Cardiac fibroblast (primary cell): ENCODE results near the gene SF3B5.

Experiments
- DNase-seq, 2 donors: peaks; one replicate each; pipeline versions ENCODE4 v3.0.0 to v3.0.0-alpha.2; 2010; ENCODE audit warnings: low read depth in 2 of 2
- H3K4me3 ChIP-seq, 2 donors: replicated peaks in 1 of 2; 1 replicate in 1 of 2; 2 replicates in 1 of 2; pipeline ENCODE4 v1.5.1; 2011; ENCODE audit warnings: low read depth in 2 of 2, low read length in 2 of 2, mild to moderate bottlenecking in 2 of 2, moderate library complexity in 1 of 2
- TF ChIP-seq, protein P1 (sequence below): IDR thresholded peaks from one replicate; pipeline ENCODE4 v1.5.1; 2011; ENCODE audit warnings: low read depth, mild to moderate bottlenecking, low read length, inconsistent platforms

The SF3B5 gene

DNA sequence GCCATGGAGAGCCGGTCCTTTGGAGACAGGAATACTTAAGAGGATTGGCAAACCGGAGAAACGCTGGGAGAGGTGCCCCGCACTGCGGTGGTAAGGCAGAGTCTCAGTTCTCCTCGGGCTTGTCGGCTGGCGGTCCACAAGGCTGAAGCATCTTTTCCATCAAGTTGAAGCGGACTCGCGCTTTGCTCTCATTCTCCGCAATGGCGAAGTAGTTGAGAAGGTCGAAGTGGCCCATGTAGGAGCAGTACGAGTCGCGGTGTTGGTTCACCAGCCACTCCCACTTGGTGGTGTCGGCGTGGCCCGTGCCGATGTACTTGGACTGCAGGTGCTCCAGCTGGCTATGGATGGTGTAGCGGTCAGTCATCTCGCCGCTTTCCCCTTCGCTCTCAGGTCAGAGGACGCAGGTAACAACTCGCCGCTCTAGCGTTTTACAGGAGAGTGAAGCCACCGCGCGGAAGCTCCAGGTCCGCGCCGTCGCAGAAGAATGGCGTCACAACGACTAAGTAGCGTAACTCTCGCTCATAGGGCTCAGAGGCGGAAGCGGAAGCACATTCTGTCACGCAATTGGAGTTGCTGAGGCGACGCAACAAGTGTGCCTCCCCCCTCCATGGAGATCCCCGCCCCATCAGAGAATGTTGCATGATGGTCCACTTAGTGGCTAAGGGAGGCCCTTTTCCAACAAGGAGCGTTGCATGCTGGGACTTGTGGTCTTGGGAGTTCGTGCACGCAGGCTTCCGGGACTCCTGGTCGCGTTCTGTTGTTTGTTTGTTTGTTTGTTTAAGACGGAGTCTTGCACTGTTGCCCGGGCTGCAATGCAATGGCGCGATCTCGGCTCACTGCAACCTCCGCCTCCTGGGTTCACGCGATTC lies at the start of gene SF3B5:
TSS of gene SF3B5 (minus strand) at position 440 of the 869 bp plus-strand sequence. CDS start at position 364, 76 bp downstream.
- peak within 1 kb of the TSS; percentile 95 to 100 for H3K4me3 ChIP-seq
- TF ChIP-seq, protein P1, sequence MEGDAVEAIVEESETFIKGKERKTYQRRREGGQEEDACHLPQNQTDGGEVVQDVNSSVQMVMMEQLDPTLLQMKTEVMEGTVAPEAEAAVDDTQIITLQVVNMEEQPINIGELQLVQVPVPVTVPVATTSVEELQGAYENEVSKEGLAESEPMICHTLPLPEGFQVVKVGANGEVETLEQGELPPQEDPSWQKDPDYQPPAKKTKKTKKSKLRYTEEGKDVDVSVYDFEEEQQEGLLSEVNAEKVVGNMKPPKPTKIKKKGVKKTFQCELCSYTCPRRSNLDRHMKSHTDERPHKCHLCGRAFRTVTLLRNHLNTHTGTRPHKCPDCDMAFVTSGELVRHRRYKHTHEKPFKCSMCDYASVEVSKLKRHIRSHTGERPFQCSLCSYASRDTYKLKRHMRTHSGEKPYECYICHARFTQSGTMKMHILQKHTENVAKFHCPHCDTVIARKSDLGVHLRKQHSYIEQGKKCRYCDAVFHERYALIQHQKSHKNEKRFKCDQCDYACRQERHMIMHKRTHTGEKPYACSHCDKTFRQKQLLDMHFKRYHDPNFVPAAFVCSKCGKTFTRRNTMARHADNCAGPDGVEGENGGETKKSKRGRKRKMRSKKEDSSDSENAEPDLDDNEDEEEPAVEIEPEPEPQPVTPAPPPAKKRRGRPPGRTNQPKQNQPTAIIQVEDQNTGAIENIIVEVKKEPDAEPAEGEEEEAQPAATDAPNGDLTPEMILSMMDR: no peak
- DNase-seq: peak; percentile 100

DNA sequence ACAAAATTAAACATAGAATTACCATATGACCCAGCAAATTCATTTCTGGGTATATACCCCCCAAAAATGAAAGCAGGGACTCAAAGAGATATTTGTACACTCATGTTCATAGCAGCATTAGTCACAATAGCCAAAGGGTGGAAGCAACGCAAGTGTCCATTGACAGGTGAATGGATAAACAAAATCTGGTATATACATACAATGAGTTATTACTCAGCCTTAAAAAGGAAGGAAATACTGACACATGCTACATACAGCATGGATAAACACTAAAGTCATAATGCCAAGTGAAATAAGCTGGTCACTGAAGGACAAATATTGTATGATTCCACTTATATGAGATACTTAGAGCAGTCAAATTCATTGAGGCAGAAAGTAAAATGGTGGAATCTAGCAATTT lies 49.6 kb upstream of the SF3B5 start:
- no peak overlapping the region for H3K4me3 ChIP-seq
- DNase-seq: no peak
- TF ChIP-seq, protein P1: no peak

DNA sequence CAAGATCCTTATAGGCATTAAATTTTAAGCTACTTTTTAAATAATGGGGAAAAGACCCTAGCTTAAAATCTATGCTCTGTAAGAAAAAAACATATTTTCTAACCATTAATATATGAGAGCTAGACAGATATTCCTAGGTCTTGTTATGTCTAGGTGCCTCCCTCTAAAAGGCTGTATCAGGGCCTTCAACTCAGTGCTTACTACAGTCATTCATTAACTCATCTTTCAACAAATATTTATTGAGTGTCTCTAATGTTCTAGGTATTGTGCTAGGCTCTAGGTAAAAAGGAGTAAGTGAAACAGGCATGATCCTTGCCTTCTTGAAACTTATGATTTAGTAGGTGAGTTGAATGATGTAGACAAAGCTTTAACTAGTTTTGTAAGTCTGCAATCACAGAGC lies 48.5 kb upstream of the SF3B5 start:
- TF ChIP-seq, protein P1: no peak
- H3K4me3 ChIP-seq: no peak overlapping the region
- DNase-seq: no peak

DNA sequence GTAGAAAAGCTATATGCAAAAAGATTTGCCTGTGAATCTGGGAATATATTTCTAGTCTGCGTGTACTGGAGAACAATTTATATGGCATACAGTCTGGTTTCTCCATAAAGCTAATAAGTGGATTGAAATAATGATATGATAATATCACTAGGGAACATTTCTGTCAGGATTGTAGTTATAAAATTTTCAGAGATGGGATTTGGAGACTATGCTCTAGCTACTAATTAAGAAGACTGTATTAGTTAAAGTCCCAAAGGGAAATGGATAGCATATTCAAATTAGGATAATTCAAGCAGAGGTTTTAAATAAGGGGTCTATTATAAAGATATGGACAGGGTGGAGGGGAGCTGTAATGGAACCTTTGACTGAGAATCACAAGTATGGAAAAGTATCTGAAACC lies 47.7 kb upstream of the SF3B5 start:
- no peak for DNase-seq
- H3K4me3 ChIP-seq: no peak overlapping the region
- TF ChIP-seq, protein P1: no peak

DNA sequence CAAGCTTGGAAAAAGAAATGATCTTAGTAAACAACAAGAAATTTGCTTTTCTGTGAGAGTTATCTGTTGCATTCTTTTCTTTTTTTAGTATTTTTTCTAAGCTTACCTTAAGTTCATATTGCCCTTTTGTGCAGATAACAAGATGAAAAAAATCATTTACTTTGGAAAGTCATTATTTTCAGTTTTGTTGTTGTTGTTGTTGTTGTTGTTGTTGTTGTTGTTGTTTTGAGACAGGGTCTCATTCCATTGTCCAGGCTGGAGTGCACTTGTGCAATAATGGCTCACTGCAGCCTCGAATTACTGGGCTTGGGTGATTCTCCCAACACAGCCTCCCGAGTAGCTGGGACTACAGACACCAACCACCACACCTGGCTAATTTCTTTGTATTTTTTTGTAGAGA lies 46.1 kb upstream of the SF3B5 start:
- no peak for DNase-seq
- no peak overlapping the region for H3K4me3 ChIP-seq
- TF ChIP-seq, protein P1: no peak

DNA sequence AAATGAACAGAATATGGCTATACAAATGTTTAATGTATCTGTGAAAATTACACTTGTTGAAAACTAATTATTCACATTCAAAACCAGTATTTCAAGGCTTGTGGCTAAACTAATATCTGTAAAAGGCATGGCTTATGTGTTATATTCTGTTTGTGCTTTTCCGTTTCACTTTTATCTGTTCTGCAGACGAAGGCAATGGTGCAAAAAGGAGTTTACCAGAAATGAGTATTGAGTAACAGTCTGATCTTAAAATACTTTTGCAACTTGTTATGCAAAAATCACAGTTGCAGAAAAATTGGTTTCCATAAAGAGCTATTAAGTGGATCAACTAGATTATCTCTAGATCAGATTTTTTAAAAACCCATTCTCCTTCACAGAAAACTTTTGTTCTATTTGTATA lies 45.5 kb upstream of the SF3B5 start:
- TF ChIP-seq, protein P1: no peak
- no peak overlapping the region for H3K4me3 ChIP-seq
- DNase-seq: peak in 1 of 2 donors; percentile 29

DNA sequence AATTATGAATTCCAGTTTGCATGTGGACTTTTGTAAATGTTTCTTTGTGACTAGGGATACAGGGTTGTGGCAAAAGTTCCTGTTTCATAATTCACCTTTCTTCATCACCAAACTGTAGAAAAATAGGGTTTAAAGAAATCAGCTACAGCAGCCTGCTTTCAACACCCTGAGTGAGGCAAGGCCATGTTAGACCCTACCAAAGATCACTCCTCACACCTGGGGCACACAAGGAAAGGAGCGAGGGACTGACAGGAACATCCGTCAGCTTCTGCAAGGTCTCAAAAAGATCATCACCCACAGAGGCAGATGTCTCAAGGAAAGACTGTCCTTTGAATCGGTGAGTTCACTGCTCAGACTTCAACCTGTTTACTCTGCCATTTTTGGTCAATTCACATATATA lies 44.4 kb upstream of the SF3B5 start:
- H3K4me3 ChIP-seq: no peak overlapping the region
- no peak for DNase-seq
- TF ChIP-seq, protein P1: no peak
